HepG2 (cell line): Measurements from ENCODE around the gene RNF183. TPM values are rescaled to one million over a fixed set of nuclear protein-coding genes. Genes with fewer than 3 reads are reported as not detected.

Experiments used
- BCL3 ChIP-seq: sonication (generic); formaldehyde crosslinking; IDR thresholded peaks from 2 replicates; pipeline ENCODE4 v1.5.1; 2020; ENCODE audit warnings: mild to moderate bottlenecking, missing genetic modification reagents, moderate library complexity
- E2F2 ChIP-seq: sonication (generic); formaldehyde crosslinking; IDR thresholded peaks from 2 replicates; pipeline ENCODE4 v1.4.0; 2020; ENCODE audit warnings: missing genetic modification reagents, borderline replicate concordance
- HDAC6 ChIP-seq: fragments of 200-600 bp; sonication (generic); IDR thresholded peaks from 2 replicates; pipeline ENCODE4 v1.7.0; 2017; ENCODE audit warnings: mild to moderate bottlenecking, antibody characterized with exemption, low read length, low read depth
- KAT8 ChIP-seq: IDR thresholded peaks from 2 replicates; pipeline ENCODE4 v1.6.1; 2016; ENCODE audit warnings: missing genetic modification reagents, missing compliant biosample characterization
- MTA3 ChIP-seq: sonication (generic); formaldehyde crosslinking; IDR thresholded peaks from 2 replicates; pipeline ENCODE4 v1.4.0; 2020; ENCODE audit warnings: missing genetic modification reagents
- NBN ChIP-seq: fragments of 450-650 bp; conservative IDR thresholded peaks from 2 replicates; pipeline ENCODE4 v1.6.1; 2017
- NRL ChIP-seq: sonication (generic); formaldehyde crosslinking; IDR thresholded peaks from 2 replicates; pipeline ENCODE4 v1.5.0; 2020; ENCODE audit warnings: missing genetic modification reagents, mild to moderate bottlenecking, moderate library complexity, borderline replicate concordance
- SOX6 ChIP-seq, 2 experiments: fragments of 450-650 bp in 1 of 2; sonication (generic) in 1 of 2; formaldehyde crosslinking in 1 of 2; IDR thresholded peaks; 2 replicates each; pipeline versions ENCODE4 v1.4.0 to v1.6.1; 2017 to 2020; ENCODE audit warnings: antibody characterized with exemption in 1 of 2, mild to moderate bottlenecking in 1 of 2, missing genetic modification reagents in 1 of 2
- TGIF2 ChIP-seq: IDR thresholded peaks from 2 replicates; pipeline ENCODE4 v1.6.1; 2016; ENCODE audit warnings: control low read depth, missing compliant biosample characterization
- TOE1 ChIP-seq: sonication (generic); formaldehyde crosslinking; IDR thresholded peaks from 2 replicates; pipeline ENCODE4 v1.4.0; 2020; ENCODE audit warnings: mild to moderate bottlenecking, missing genetic modification reagents
- ZKSCAN1 ChIP-seq: fragments of 150-350 bp; IDR thresholded peaks from 2 replicates; pipeline ENCODE4 v1.6.1; 2014; ENCODE audit warnings: low read length
- ZNF34 ChIP-seq: sonication (generic); formaldehyde crosslinking; IDR thresholded peaks from 2 replicates; pipeline ENCODE4 v1.4.0; 2020; ENCODE audit warnings: mild to moderate bottlenecking, missing genetic modification reagents, borderline replicate concordance
- ZNF550 ChIP-seq: sonication (generic); formaldehyde crosslinking; IDR thresholded peaks from 2 replicates; pipeline ENCODE4 v1.4.0; 2020; ENCODE audit warnings: mild to moderate bottlenecking, missing genetic modification reagents, borderline replicate concordance
- polyA plus RNA-seq, 8 experiments: library from polyadenylated mRNA; depleted of rRNA in 3 of 8; stranded (reverse) in 7 of 8; unstranded in 1 of 8; fragments of >200 nt; fragmentation: Illumina TruSeq in 4 of 8; extraction: Trizol in 4 of 8; gene quantifications; 2 replicates each; pipeline versions ENCODE4 v1.2.1 to v1.2.3, GENCODE V29; 2011 to 2016; ENCODE audit warnings: low read depth in 4 of 8, missing spikeins in 1 of 8, mixed read lengths in 1 of 8; ENCODE audit not compliant: insufficient read depth in 1 of 8
- total RNA-seq, 5 experiments: library from RNA; depleted of rRNA; stranded (reverse); fragments of >200 nt; fragmentation: Illumina TruSeq; extraction: Trizol; gene quantifications; 2 replicates each; pipeline ENCODE4 v1.2.3, GENCODE V29; 2016; ENCODE audit warnings: low read depth in 1 of 5
- TF ChIP-seq, protein P1 (sequence below): sonication (generic); formaldehyde crosslinking; IDR thresholded peaks from 2 replicates; pipeline ENCODE4 v1.8.0; 2022; ENCODE audit warnings: missing genetic modification reagents, mild to moderate bottlenecking, inconsistent platforms, borderline replicate concordance
- TF ChIP-seq, protein P2 (sequence below): sonication (generic); formaldehyde crosslinking; IDR thresholded peaks from 2 replicates; pipeline ENCODE4 v1.4.0; 2020; ENCODE audit warnings: mild to moderate bottlenecking, missing genetic modification reagents
- TF ChIP-seq, protein P3 (sequence below): sonication (generic); formaldehyde crosslinking; IDR thresholded peaks from 2 replicates; pipeline ENCODE4 v1.4.0; 2020; ENCODE audit warnings: mild to moderate bottlenecking, missing genetic modification reagents, borderline replicate concordance

RNF183 gene
- total and polyA plus RNA-seq, 2 of the 13 experiments (the other 11 are each of a cell fraction or from before 2014, with no cell fraction given) = 0.13 to 6.5 TPM

DNA sequence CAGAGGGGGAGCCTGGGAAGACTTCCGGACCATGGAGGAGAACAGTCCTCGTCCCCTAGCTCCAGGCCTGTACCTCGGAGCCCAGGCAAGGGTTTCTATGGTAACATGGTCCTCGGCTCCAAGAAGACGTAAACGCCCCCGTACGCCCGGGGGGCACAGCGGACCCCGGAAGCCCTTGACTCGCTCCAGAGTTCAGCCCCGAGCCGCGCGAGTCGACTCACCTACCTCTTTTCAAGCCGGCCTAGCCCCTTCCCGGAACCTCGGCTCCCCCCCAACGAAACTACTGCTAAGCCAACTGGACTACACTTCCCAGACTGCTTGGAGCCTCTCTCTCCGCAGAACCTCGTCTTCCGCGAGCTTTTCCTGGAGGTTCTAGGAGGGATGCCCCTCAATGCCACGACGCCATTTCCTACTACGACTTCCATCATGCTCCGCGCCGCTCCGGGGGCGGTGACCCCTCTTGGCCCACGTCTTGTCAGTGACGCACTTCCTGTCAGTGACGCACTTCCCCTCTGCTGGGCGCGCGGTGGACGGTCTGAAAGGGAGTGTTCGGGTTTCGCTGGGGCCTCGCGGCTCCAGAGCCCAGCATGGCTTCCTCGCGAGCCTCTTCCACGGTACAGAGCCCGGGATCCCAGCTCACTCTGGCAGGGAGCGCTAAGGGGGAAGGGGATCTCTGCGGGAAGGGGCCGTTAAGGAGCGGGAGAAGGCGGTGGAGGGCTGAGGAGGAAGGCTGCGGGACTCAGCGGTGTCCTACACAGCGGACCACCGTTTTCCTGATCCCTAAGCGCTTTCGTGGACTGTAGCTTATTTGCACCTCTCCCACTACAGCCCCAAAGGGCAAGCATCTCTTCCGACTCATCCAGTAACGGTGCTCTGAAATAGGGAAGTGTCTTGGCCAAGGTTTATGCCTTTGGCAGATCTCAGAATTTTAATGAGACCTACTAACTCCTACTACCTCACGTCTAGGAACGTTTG is 27.7 kb downstream of the RNF183 start, which contains the start of the genes CDC26 and PRPF4 (continued):
- TF ChIP-seq, protein P1, sequence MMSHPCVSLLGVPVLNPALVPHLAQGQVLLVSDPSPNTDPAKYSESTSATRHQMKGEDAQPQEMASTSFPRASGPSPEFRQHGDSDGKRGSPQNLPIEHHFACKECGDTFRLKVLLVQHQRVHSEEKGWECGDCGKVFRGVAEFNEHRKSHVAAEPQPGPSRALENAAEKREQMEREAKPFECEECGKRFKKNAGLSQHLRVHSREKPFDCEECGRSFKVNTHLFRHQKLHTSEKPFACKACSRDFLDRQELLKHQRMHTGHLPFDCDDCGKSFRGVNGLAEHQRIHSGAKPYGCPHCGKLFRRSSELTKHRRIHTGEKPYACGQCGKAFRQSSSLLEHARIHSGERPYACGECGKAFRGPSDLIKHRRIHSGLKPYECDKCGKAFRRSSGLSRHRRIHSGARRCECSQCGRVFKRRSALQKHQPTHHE = peak; percentile 70; the same call in 1 of the 2 replicates
- no peak for TF ChIP-seq ZNF34 (CRISPR knock-in tag)
- TF ChIP-seq MTA3 (CRISPR knock-in tag) = no peak
- 0 out of 2 replicates have a peak, but pooled peaks have one; percentile 36 for TF ChIP-seq TGIF2 (CRISPR knock-in tag)
- TF ChIP-seq BCL3 (CRISPR knock-in tag) = peak; percentile 69; the same call in 1 of the 2 replicates
- peak; percentile 95 for TF ChIP-seq KAT8 (CRISPR knock-in tag)
- TF ChIP-seq SOX6 (IDR thresholded peaks at IDR 0.05) = no peak
- peak; percentile 56; the same call in 1 of the 2 replicates for TF ChIP-seq SOX6 (CRISPR knock-in tag; IDR thresholded peaks at IDR 0.05)
- TF ChIP-seq NRL = 0 out of 2 replicates have a peak, but pooled peaks have one; percentile 71
- TF ChIP-seq NBN = no peak
- no peak for TF ChIP-seq HDAC6
- 0 out of 2 replicates have a peak, but pooled peaks have one; percentile 58 for TF ChIP-seq ZNF550 (CRISPR knock-in tag)
- TF ChIP-seq, protein P2, sequence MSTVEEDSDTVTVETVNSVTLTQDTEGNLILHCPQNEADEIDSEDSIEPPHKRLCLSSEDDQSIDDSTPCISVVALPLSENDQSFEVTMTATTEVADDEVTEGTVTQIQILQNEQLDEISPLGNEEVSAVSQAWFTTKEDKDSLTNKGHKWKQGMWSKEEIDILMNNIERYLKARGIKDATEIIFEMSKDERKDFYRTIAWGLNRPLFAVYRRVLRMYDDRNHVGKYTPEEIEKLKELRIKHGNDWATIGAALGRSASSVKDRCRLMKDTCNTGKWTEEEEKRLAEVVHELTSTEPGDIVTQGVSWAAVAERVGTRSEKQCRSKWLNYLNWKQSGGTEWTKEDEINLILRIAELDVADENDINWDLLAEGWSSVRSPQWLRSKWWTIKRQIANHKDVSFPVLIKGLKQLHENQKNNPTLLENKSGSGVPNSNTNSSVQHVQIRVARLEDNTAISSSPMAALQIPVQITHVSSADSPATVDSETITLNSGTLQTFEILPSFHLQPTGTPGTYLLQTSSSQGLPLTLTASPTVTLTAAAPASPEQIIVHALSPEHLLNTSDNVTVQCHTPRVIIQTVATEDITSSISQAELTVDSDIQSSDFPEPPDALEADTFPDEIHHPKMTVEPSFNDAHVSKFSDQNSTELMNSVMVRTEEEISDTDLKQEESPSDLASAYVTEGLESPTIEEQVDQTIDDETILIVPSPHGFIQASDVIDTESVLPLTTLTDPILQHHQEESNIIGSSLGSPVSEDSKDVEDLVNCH (CRISPR knock-in tag) = no peak
- no peak for TF ChIP-seq TOE1 (CRISPR knock-in tag)
- TF ChIP-seq, protein P3, sequence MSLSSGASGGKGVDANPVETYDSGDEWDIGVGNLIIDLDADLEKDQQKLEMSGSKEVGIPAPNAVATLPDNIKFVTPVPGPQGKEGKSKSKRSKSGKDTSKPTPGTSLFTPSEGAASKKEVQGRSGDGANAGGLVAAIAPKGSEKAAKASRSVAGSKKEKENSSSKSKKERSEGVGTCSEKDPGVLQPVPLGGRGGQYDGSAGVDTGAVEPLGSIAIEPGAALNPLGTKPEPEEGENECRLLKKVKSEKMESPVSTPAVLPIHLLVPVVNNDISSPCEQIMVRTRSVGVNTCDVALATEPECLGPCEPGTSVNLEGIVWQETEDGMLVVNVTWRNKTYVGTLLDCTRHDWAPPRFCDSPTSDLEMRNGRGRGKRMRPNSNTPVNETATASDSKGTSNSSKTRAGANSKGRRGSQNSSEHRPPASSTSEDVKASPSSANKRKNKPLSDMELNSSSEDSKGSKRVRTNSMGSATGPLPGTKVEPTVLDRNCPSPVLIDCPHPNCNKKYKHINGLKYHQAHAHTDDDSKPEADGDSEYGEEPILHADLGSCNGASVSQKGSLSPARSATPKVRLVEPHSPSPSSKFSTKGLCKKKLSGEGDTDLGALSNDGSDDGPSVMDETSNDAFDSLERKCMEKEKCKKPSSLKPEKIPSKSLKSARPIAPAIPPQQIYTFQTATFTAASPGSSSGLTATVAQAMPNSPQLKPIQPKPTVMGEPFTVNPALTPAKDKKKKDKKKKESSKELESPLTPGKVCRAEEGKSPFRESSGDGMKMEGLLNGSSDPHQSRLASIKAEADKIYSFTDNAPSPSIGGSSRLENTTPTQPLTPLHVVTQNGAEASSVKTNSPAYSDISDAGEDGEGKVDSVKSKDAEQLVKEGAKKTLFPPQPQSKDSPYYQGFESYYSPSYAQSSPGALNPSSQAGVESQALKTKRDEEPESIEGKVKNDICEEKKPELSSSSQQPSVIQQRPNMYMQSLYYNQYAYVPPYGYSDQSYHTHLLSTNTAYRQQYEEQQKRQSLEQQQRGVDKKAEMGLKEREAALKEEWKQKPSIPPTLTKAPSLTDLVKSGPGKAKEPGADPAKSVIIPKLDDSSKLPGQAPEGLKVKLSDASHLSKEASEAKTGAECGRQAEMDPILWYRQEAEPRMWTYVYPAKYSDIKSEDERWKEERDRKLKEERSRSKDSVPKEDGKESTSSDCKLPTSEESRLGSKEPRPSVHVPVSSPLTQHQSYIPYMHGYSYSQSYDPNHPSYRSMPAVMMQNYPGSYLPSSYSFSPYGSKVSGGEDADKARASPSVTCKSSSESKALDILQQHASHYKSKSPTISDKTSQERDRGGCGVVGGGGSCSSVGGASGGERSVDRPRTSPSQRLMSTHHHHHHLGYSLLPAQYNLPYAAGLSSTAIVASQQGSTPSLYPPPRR (CRISPR knock-in tag) = 0 out of 2 replicates have a peak, but pooled peaks have one; percentile 22
- TF ChIP-seq E2F2 (CRISPR knock-in tag) = 0 out of 2 replicates have a peak, but pooled peaks have one; percentile 61
- no peak for TF ChIP-seq ZKSCAN1
